ENCODE data around the gene MMP25.

MMP25 gene

GRCh38 chr16:3057181-3058138, 11.1 kb downstream of the MMP25 start:
- H3K27me3 Mint-ChIP-seq = no peaks in the 10 kb centered on the region
- ATAC-seq (replicated peaks; ENCODE audit: extremely low read depth, poor library complexity, severe bottlenecking) = no peak
- H3K4me3 Mint-ChIP-seq = peak overlapping the region; percentile 88
- no peak for DNase-seq (ENCODE audit: low spot score in 2 of 2)
- H3K27ac Mint-ChIP-seq (ENCODE audit: low read depth) = peak overlapping the region; percentile 83
- peaks cover 39% of the 10 kb centered on the region for H3K4me1 Mint-ChIP-seq
- peaks cover 8% of the 10 kb centered on the region for H3K36me3 Mint-ChIP-seq (ENCODE audit: insufficient read depth)
- H3K9me3 Mint-ChIP-seq = no peaks in the 10 kb centered on the region

DNA sequence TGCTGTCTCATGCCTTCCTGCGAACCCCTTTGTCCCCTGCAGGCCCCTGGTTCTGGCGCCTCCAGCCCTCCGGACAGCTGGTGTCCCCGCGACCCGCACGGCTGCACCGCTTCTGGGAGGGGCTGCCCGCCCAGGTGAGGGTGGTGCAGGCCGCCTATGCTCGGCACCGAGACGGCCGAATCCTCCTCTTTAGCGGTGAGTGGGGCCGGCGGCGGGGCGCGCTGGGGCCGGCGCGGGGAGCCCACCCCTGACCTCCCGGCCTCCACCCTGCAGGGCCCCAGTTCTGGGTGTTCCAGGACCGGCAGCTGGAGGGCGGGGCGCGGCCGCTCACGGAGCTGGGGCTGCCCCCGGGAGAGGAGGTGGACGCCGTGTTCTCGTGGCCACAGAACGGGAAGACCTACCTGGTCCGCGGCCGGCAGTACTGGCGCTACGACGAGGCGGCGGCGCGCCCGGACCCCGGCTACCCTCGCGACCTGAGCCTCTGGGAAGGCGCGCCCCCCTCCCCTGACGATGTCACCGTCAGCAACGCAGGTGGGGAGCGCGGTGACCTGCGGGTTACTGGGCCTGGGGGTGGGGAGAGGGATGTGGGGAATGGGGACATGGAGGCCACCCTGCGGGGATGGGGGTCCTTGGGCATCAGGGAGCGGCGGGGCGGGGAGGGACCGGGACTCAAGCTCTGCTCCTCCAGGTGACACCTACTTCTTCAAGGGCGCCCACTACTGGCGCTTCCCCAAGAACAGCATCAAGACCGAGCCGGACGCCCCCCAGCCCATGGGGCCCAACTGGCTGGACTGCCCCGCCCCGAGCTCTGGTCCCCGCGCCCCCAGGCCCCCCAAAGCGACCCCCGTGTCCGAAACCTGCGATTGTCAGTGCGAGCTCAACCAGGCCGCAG, 12.0 kb downstream of the MMP25 start:
- Mint-ChIP-seq H3K27me3 (no peaks in the 10 kb centered on the region), H3K4me3 (peak overlapping the region; percentile 88), H3K27ac (ENCODE audit: low read depth) (peak overlapping the region; percentile 83), H3K4me1 (peaks cover 44% of the 10 kb centered on the region), H3K9me3 (no peaks in the 10 kb centered on the region), H3K36me3 (ENCODE audit: insufficient read depth) (peaks cover 8% of the 10 kb centered on the region)
- no peak for DNase-seq (ENCODE audit: low spot score in 2 of 2)
- peak; percentile 50 for ATAC-seq (replicated peaks; ENCODE audit: extremely low read depth, poor library complexity, severe bottlenecking)

- Mint-ChIP-seq H3K27me3 (no peaks in the 10 kb centered on the region), H3K9me3 (no peaks in the 10 kb centered on the region), H3K36me3 (ENCODE audit: insufficient read depth) (peaks cover 8% of the 10 kb centered on the region), H3K4me3 (peak overlapping the region; percentile 88), H3K4me1 (peaks cover 42% of the 10 kb centered on the region), H3K27ac (ENCODE audit: low read depth) (peak overlapping the region; percentile 82)
- DNase-seq (ENCODE audit: low spot score in 2 of 2) = peak; percentile 81 to 84
- peak; percentile 84 for ATAC-seq (replicated peaks; ENCODE audit: extremely low read depth, poor library complexity, severe bottlenecking)
Measured at GRCh38 chr16:3059041-3059722, 12.8 kb downstream of the MMP25 start.

- no peaks in the 10 kb centered on the region for H3K27me3 Mint-ChIP-seq
- H3K9me3 Mint-ChIP-seq = no peaks in the 10 kb centered on the region
- H3K4me1 Mint-ChIP-seq = peaks cover 43% of the 10 kb centered on the region
- H3K4me3 Mint-ChIP-seq = peak overlapping the region; percentile 88
- DNase-seq (ENCODE audit: low spot score in 2 of 2) = no peak
- no peak for ATAC-seq (replicated peaks; ENCODE audit: extremely low read depth, poor library complexity, severe bottlenecking)
- H3K27ac Mint-ChIP-seq (ENCODE audit: low read depth) = peak overlapping the region; percentile 82
- peaks cover 10% of the 10 kb centered on the region for H3K36me3 Mint-ChIP-seq (ENCODE audit: insufficient read depth)
Measured at GRCh38 chr16:3059723-3060242, 13.4 kb downstream of the MMP25 start.

GRCh38 chr16:3060339-3061127, 14.2 kb downstream of the MMP25 start:
- Mint-ChIP-seq H3K4me3 (peak overlapping the region; percentile 88), H3K4me1 (peaks cover 41% of the 10 kb centered on the region), H3K9me3 (no peaks in the 10 kb centered on the region), H3K27me3 (no peaks in the 10 kb centered on the region), H3K27ac (ENCODE audit: low read depth) (peak overlapping the region; percentile 82), H3K36me3 (ENCODE audit: insufficient read depth) (peaks cover 9% of the 10 kb centered on the region)
- DNase-seq (ENCODE audit: low spot score in 2 of 2) (no peak), ATAC-seq (replicated peaks; ENCODE audit: extremely low read depth, poor library complexity, severe bottlenecking) (no peak)

GRCh38 chr16:3062553-3062952, 16.2 kb downstream of the MMP25 start:
- Mint-ChIP-seq H3K36me3 (ENCODE audit: insufficient read depth) (peaks cover 23% of the 10 kb centered on the region), H3K27ac (ENCODE audit: low read depth) (peak overlapping the region; percentile 98), H3K4me3 (no peak overlapping the region), H3K4me1 (peaks cover 41% of the 10 kb centered on the region), H3K27me3 (no peaks in the 10 kb centered on the region), H3K9me3 (no peaks in the 10 kb centered on the region)
- no peak for ATAC-seq (replicated peaks; ENCODE audit: extremely low read depth, poor library complexity, severe bottlenecking)
- no peak for DNase-seq (ENCODE audit: low spot score in 2 of 2)

- H3K9me3 Mint-ChIP-seq = no peaks in the 10 kb centered on the region
- ATAC-seq (replicated peaks; ENCODE audit: extremely low read depth, poor library complexity, severe bottlenecking) (no peak), DNase-seq (ENCODE audit: low spot score in 2 of 2) (no peak)
- H3K36me3 Mint-ChIP-seq (ENCODE audit: insufficient read depth) = peaks cover 36% of the 10 kb centered on the region
- no peaks in the 10 kb centered on the region for H3K27me3 Mint-ChIP-seq
- peaks cover 51% of the 10 kb centered on the region for H3K4me1 Mint-ChIP-seq
- peak overlapping the region; percentile 98 for H3K4me3 Mint-ChIP-seq
- H3K27ac Mint-ChIP-seq (ENCODE audit: low read depth) = peak overlapping the region; percentile 98
Measured at GRCh38 chr16:3063625-3064386, 17.4 kb downstream of the MMP25 start.

DNA sequence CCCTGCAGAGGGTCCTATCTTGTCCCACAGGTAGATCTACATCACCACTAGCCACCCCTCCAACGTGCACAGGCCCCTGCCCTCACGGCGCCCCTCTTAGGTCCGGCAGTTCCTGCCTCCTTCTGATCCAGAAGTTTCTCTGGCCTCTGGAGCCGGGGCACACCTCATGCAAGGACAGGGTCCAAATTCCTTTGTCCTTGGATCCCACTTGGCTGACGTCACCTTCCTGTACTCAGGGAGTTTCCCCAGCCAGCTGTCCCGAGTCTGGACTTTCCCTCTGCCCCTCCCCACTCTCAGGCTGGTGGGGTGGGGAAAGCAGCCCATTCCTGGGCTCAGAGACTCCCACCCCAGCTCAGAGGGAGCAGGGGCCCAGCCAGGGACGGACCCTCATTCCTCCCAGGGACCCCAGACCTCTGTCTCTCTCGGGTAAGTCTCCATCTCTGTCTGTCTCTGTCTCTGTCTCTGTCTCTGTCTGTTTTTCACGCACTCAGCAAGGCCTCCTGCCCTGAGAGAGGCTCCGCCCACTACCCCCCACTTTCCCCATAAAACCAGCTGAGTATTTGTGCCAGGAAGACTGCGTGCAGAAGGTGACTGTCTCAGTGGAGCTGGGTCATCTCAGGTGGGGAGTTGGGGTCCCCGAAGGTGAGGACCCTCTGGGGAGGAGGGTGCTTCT, 18.8 kb downstream of the MMP25 start, which contains the start of gene IL32:
TSS of gene IL32 (plus strand) at position 572 of the 673 bp plus-strand sequence. CDS start 172 bp downstream, outside the sequence.
- ATAC-seq (replicated peaks; ENCODE audit: extremely low read depth, poor library complexity, severe bottlenecking) (peak; percentile 55), DNase-seq (ENCODE audit: low spot score in 2 of 2) (no peak)
- Mint-ChIP-seq H3K4me1 (peaks cover 54% of the 10 kb centered on the region), H3K27me3 (no peaks in the 10 kb centered on the region), H3K4me3 (peak within 1 kb of the TSS; percentile 98), H3K27ac (ENCODE audit: low read depth) (peak within 1 kb of the TSS; percentile 98), H3K9me3 (no peaks in the 10 kb centered on the region), H3K36me3 (ENCODE audit: insufficient read depth) (peaks cover 43% of the 10 kb centered on the region)

DNA sequence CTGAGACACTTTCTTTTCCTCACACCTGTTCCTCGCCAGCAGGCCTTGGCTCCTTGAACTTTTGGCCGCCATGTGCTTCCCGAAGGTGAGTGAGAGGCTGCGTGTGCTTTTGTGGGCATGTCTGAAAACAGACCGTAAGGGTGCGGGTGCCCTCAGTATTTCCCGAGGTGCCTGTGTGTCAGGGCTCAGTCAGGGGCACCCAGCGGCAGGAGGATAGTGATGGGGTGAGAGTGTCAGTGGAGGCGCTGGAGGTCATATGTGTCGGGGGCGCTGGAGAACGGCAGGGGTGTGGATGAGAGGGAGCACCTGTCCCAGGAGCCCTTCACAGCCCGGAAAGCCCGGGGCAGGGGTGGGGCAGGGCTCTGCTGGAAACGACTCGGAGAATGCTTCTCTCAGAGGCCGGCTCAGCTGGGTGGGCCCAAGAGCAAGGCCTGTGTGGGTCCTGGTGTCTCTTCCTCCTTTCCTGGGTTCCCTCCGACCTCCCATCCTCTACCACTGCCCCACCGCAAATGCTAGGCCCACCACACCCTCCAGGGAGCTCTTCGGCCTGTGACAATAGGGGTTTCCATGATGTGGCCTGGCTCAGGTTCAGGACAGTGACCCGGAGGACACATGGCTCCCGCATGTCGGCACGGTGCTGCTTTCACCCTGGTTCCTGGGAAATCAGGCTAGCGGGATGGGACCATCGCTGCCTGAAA, 19.5 kb downstream of the MMP25 start:
- Mint-ChIP-seq H3K4me3 (peak overlapping the region; percentile 98), H3K27me3 (no peaks in the 10 kb centered on the region), H3K27ac (ENCODE audit: low read depth) (peak overlapping the region; percentile 98), H3K36me3 (ENCODE audit: insufficient read depth) (peaks cover 45% of the 10 kb centered on the region), H3K9me3 (no peaks in the 10 kb centered on the region), H3K4me1 (peaks cover 57% of the 10 kb centered on the region)
- ATAC-seq (replicated peaks; ENCODE audit: extremely low read depth, poor library complexity, severe bottlenecking) = peak; percentile 42
- DNase-seq (ENCODE audit: low spot score in 2 of 2) = no peak

DNA sequence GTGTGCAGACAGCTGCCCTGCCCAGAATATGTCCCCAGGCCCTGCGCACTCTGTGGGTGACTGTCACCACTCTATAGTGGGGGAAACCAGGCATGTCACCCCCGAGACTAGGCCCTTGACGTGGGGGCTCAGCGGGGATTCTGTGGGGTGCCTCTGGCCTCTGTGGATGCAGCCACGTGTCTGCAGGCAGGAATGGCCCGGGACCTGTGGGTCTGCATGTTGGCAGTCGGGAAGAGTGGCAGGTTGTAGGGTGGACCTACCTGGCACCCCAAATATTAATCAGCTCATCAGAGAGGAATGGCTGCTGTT, 20.0 kb downstream of the MMP25 start:
- Mint-ChIP-seq H3K36me3 (ENCODE audit: insufficient read depth) (peaks cover 49% of the 10 kb centered on the region), H3K27ac (ENCODE audit: low read depth) (peak overlapping the region; percentile 98), H3K4me1 (peaks cover 62% of the 10 kb centered on the region), H3K27me3 (no peaks in the 10 kb centered on the region), H3K4me3 (peak overlapping the region; percentile 98), H3K9me3 (no peaks in the 10 kb centered on the region)
- ATAC-seq (replicated peaks; ENCODE audit: extremely low read depth, poor library complexity, severe bottlenecking) = no peak
- no peak for DNase-seq (ENCODE audit: low spot score in 2 of 2)

Measured in central memory CD8-positive, alpha-beta T cell (primary cell).